SH-SY5Y (cell line): ENCODE measurements around the gene GDF15.

ENCODE experiments used
- GATA2 ChIP-seq: IDR thresholded peaks from 2 replicates; pipeline ENCODE4 v1.6.1; 2011; ENCODE audit warnings: mild to moderate bottlenecking, low read depth, low read length
- GATA3 ChIP-seq: IDR thresholded peaks from 2 replicates; pipeline ENCODE4 v1.6.1; 2011; ENCODE audit warnings: low read depth, mild to moderate bottlenecking, low read length, moderate library complexity

DNA sequence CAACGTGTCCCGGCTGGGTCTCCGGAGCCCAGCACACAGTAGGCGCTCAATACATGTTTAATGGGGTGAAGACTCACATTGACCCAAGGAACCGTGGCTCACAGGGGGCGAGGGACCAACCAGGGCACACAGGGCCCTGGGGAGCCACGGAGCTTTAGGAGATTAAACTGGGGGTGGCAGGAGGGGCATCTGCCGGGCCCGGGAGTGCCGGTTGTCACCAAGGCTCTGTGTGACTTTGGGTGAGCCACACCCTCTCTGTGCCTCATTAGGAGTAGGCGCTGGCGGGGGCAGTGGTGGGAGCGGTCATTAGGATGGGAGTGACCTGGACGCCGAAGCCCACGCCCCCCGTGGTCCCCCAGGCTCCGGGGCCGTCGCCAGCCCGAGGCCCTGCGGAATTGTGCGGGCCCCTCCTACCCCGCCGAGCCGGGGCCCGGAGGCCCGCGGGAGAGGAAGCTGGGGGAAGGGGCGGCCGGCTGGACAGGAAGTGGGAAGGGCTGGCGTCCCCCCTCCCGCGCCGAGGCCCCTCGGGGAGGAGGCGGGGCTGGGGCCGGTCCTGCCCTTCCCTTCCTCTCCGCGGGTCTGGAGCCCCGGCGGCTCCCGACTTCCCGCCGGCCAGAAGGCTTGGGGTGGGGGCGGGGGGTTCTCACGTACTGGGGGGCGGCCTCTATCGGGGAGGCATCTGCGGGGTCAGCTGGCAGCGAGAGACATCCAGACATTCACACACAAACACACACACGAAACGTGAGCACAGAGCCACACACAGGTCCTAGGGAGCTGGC lies 31.5 kb downstream of the GDF15 start:
- no peak for TF ChIP-seq GATA2
- no peak for TF ChIP-seq GATA3
